ENCODE measurements around the gene SLC13A3.

- TF ChIP-seq CTCF (IDR thresholded peaks at IDR 0.05) (no peak), EP300 (IDR thresholded peaks at IDR 0.05) (no peak), POLR2A (IDR thresholded peaks at IDR 0.05) (no peak), POLR2AphosphoS5 (IDR thresholded peaks at IDR 0.05) (no peak)
These were observed 79.8 kb downstream of the SLC13A3 start for GRCh38 chr20:46571418-46571817.

Measured in suprapubic skin (tissue), 4 donors.